ENCODE results near the gene TSPAN15. TPM values are rescaled to one million over a fixed set of nuclear protein-coding genes. Genes with fewer than 3 reads are reported as not detected.

TSPAN15 gene
- total RNA-seq, 1 experiment from 2014 or later = 7.7 TPM

DNA sequence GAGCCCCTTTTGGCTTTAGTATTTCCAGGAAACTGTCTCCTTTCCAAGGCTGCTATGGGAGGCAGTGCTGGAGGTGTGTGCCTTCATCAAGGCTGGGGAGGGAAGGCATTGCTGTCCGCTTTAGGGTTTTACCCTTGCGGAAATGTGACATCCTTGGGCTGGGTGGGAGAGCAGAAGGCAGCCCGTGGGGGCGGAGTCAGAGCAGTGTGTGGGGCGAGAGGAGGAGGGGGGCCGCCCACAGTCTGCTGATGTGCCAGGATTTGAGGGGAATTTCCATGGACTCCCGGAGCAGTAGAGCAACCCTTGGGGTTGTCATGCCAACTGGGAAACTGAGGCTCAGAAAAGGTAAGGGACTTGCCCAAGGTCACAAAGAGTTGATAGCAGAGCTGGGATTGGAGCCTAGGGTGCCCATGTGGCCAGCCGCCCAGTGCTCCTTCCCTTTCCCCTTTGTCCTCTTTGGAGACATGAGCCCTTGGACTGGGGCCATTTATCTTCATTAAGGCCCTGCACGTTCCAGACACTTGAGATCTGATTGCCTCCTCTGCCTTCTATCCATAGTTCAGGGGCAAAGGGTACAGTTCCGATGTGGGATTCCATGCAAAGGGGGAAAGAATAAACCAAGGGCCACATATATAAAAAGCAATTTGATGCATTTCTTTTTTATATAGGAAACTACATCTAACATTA, 22.2 kb downstream of the TSPAN15 start:
- DNase-seq = no peak
- no peaks in the 10 kb centered on the region for H3K9me3 ChIP-seq (ENCODE audit: control insufficient read depth, low read depth, low read length)
- WGBS (ENCODE audit: extremely low coverage, insufficient read length, low lambda C conversion rate) = no CpG with 5 or more reads among the region's 10 CpGs
- H2AK5ac ChIP-seq (ENCODE audit: insufficient read length, low read length) = no peak overlapping the region
- H2BK120ac ChIP-seq (ENCODE audit: low read depth, low read length, poor library complexity, severe bottlenecking) = no peak overlapping the region
- TF ChIP-seq, protein P1, sequence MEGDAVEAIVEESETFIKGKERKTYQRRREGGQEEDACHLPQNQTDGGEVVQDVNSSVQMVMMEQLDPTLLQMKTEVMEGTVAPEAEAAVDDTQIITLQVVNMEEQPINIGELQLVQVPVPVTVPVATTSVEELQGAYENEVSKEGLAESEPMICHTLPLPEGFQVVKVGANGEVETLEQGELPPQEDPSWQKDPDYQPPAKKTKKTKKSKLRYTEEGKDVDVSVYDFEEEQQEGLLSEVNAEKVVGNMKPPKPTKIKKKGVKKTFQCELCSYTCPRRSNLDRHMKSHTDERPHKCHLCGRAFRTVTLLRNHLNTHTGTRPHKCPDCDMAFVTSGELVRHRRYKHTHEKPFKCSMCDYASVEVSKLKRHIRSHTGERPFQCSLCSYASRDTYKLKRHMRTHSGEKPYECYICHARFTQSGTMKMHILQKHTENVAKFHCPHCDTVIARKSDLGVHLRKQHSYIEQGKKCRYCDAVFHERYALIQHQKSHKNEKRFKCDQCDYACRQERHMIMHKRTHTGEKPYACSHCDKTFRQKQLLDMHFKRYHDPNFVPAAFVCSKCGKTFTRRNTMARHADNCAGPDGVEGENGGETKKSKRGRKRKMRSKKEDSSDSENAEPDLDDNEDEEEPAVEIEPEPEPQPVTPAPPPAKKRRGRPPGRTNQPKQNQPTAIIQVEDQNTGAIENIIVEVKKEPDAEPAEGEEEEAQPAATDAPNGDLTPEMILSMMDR (conservative IDR thresholded peaks at IDR 0.05) = no peak
- H2BK12ac ChIP-seq (ENCODE audit: insufficient read length, low read depth, low read length) = no peak overlapping the region
- no peak overlapping the region for H2AFZ ChIP-seq (ENCODE audit: low read length)
- Mint-ChIP-seq H3K27me3 (ENCODE audit: low read depth) (peaks cover 12% of the 10 kb centered on the region), H3K4me3 (no peak overlapping the region), H3K4me1 (peaks cover 13 to 19% of the 10 kb centered on the region in 2 experiments), H3K36me3 (ENCODE audit: insufficient read depth in 1 of 3, low read depth in 3 of 3) (peaks cover 0 to 1% (median 0%) of the 10 kb centered on the region in 3 experiments; a peak in 1 of 7 replicates), H3K27ac (no peak overlapping the region), H3K9me3 (no peaks in the 10 kb centered on the region)
- H3K4me1 ChIP-seq (ENCODE audit: insufficient read depth, low read length) = peaks cover 2% of the 10 kb centered on the region; the same call in 1 of the 2 replicates
- H3K79me2 ChIP-seq (ENCODE audit: insufficient read depth, low read length) = no peaks in the 10 kb centered on the region
- no peaks in the 10 kb centered on the region for H3K27me3 ChIP-seq (ENCODE audit: insufficient read depth, low read length)
- H3T11ph ChIP-seq (ENCODE audit: low read length) = no peak overlapping the region
- H3K79me1 ChIP-seq (ENCODE audit: insufficient read depth, low read depth, low read length, poor library complexity, severe bottlenecking) = no peaks in the 10 kb centered on the region
- no peak overlapping the region for H3K9ac ChIP-seq (ENCODE audit: extremely low read depth, insufficient read length, low read length)
- H2BK5ac ChIP-seq (ENCODE audit: insufficient read length, low read length) = no peak overlapping the region
- H3K4ac ChIP-seq (ENCODE audit: low read depth, low read length) = no peak overlapping the region
- no peak overlapping the region for H3K18ac ChIP-seq (ENCODE audit: insufficient read length, low read depth, low read length)
- H3K27ac ChIP-seq (ENCODE audit: insufficient read length, low read depth, low read length) = no peak overlapping the region
- H3K14ac ChIP-seq (ENCODE audit: insufficient read depth, low read length) = no peak overlapping the region
- H3K23ac ChIP-seq (ENCODE audit: insufficient read length, low read depth, low read length) = no peak overlapping the region
- no peaks in the 10 kb centered on the region for H3K23me2 ChIP-seq (ENCODE audit: insufficient read length, low read depth, low read length, poor library complexity, severe bottlenecking)
- H4K8ac ChIP-seq (replicated peaks; ENCODE audit: insufficient read length, low read depth, low read length) = no peak overlapping the region
- no peak overlapping the region for H3K56ac ChIP-seq (ENCODE audit: insufficient read length, low read depth, low read length)
- no peak overlapping the region for H2BK15ac ChIP-seq (ENCODE audit: low read depth, low read length)
- H4K91ac ChIP-seq (ENCODE audit: insufficient read length, low read depth, low read length) = no peak overlapping the region
- no peak overlapping the region for H4K5ac ChIP-seq (ENCODE audit: insufficient read length, low read depth, low read length)
- H3K4me2 ChIP-seq (ENCODE audit: insufficient read depth, insufficient read length, low read length) = no peak overlapping the region
- H2BK20ac ChIP-seq (ENCODE audit: low read depth, low read length, poor library complexity, severe bottlenecking) = no peak overlapping the region
- H4K20me1 ChIP-seq (ENCODE audit: control insufficient read depth, insufficient read depth, insufficient read length) = no peaks in the 10 kb centered on the region

All from H9 (cell line).